Superior temporal gyrus (tissue), 1 donor: ENCODE data around the gene UBE3C.

Experiments
- DNase-seq: peaks from one replicate; pipeline ENCODE4 v3.0.0-alpha.2; 2016; ENCODE audit errors: extremely low spot score

Gene UBE3C

GRCh38 chr7:157291404-157292080 lies 152.8 kb downstream of the UBE3C start:
- DNase-seq: no peak

GRCh38 chr7:157292258-157292657 lies 153.5 kb downstream of the UBE3C start:
- DNase-seq: no peak

GRCh38 chr7:157292770-157293412 lies 154.2 kb downstream of the UBE3C start:
- DNase-seq: no peak

- DNase-seq: no peak
Measured at GRCh38 chr7:157293413-157293788, 154.7 kb downstream of the UBE3C start.

- DNase-seq: no peak
Measured at GRCh38 chr7:157294773-157295172, 156.0 kb downstream of the UBE3C start.

GRCh38 chr7:157295338-157295737 lies 156.6 kb downstream of the UBE3C start:
- no peak for DNase-seq

- DNase-seq: no peak
Measured at GRCh38 chr7:157297185-157297584, 158.5 kb downstream of the UBE3C start.

- no peak for DNase-seq
Measured at GRCh38 chr7:157299317-157299612, 160.5 kb downstream of the UBE3C start.

GRCh38 chr7:157299613-157300368 lies 161.1 kb downstream of the UBE3C start:
- no peak for DNase-seq

GRCh38 chr7:157300369-157300825 lies 161.7 kb downstream of the UBE3C start:
- no peak for DNase-seq

GRCh38 chr7:157301610-157302120 lies 162.9 kb downstream of the UBE3C start:
- no peak for DNase-seq

GRCh38 chr7:157306846-157307838 lies 168.4 kb downstream of the UBE3C start:
- DNase-seq: no peak

- peak; percentile 82 for DNase-seq
Measured at GRCh38 chr7:157309988-157310668, 171.4 kb downstream of the UBE3C start.

- no peak for DNase-seq
Measured at GRCh38 chr7:157310676-157311185, 172.0 kb downstream of the UBE3C start.

- no peak for DNase-seq
Measured at GRCh38 chr7:157312941-157313340, 174.2 kb downstream of the UBE3C start.

GRCh38 chr7:157313645-157314044 lies 174.9 kb downstream of the UBE3C start:
- no peak for DNase-seq

GRCh38 chr7:157318015-157318706 lies 179.4 kb downstream of the UBE3C start:
- no peak for DNase-seq
